ENCODE data around the gene DENR. TPM values are rescaled to one million over a fixed set of nuclear protein-coding genes. Genes with fewer than 3 reads are reported as not detected.

The DENR gene
- polyA plus RNA-seq, 1 donor: 110 TPM

GRCh38 chr12:122819209-122819785 lies 66.7 kb downstream of the DENR start:
- DNase-seq: no peak

GRCh38 chr12:122820138-122820537 lies 67.5 kb downstream of the DENR start:
- DNase-seq: no peak

Other genes with a start within 250 kb of the DENR start
- 262 TPM for gene RSRC2, start 225.9 kb upstream of the DENR start, polyA plus RNA-seq (ENCODE audit: insufficient read length)
- gene KNTC1, start 225.6 kb upstream of the DENR start, polyA plus RNA-seq (ENCODE audit: insufficient read length): 80.0 TPM
- 0.57 TPM for gene HCAR2, start 49.5 kb upstream of the DENR start, polyA plus RNA-seq (ENCODE audit: insufficient read length)
- gene HCAR3, start 36.0 kb upstream of the DENR start, polyA plus RNA-seq (ENCODE audit: insufficient read length): 0.30 TPM
- gene HCAR1, start 22.0 kb upstream of the DENR start, polyA plus RNA-seq (ENCODE audit: insufficient read length): 3.0 TPM
- gene CCDC62, start 21.7 kb downstream of the DENR start, polyA plus RNA-seq (ENCODE audit: insufficient read length): 0.60 TPM
- gene HIP1R, start 82.6 kb downstream of the DENR start, polyA plus RNA-seq (ENCODE audit: insufficient read length): 82.4 TPM
- 23.3 TPM for gene VPS37B, start 143.3 kb downstream of the DENR start, polyA plus RNA-seq (ENCODE audit: insufficient read length)
- gene ABCB9, start 213.6 kb downstream of the DENR start, polyA plus RNA-seq (ENCODE audit: insufficient read length): 8.4 TPM
- gene OGFOD2, start 222.4 kb downstream of the DENR start, polyA plus RNA-seq (ENCODE audit: insufficient read length): 14.5 TPM
- 152 TPM for gene ARL6IP4, start 227.9 kb downstream of the DENR start, polyA plus RNA-seq (ENCODE audit: insufficient read length)